HEK293T (cell line): Measurements from ENCODE around the gene SMC6.

Source experiments
- ARNT ChIP-seq: fragments of 450-650 bp; IDR thresholded peaks from 2 replicates; pipeline ENCODE4 v1.6.1; 2017; ENCODE audit warnings: mild to moderate bottlenecking
- BHLHE40 ChIP-seq: fragments of 450-650 bp; IDR thresholded peaks from 2 replicates; pipeline ENCODE4 v1.6.1; 2016; ENCODE audit warnings: mild to moderate bottlenecking, moderate library complexity, borderline replicate concordance
- ELF4 ChIP-seq: fragments of 450-650 bp; IDR thresholded peaks from 2 replicates; pipeline ENCODE4 v1.6.1; 2017; ENCODE audit warnings: antibody characterized with exemption
- FOXA1 ChIP-seq: fragments of 450-650 bp; IDR thresholded peaks from 2 replicates; pipeline ENCODE4 v1.6.1; 2016; ENCODE audit warnings: mild to moderate bottlenecking
- FOXK2 ChIP-seq: fragments of 450-650 bp; IDR thresholded peaks from 2 replicates; pipeline ENCODE4 v1.6.1; 2016; ENCODE audit warnings: mild to moderate bottlenecking
- FOXM1 ChIP-seq: fragments of 450-650 bp; IDR thresholded peaks from 2 replicates; pipeline ENCODE4 v1.6.1; 2017; ENCODE audit warnings: mild to moderate bottlenecking, borderline replicate concordance
- L3MBTL2 ChIP-seq: fragments of 450-650 bp; conservative IDR thresholded peaks from 2 replicates; pipeline ENCODE4 v1.6.1; 2016; ENCODE audit warnings: mild to moderate bottlenecking
- NFRKB ChIP-seq: fragments of 450-650 bp; IDR thresholded peaks from 2 replicates; pipeline ENCODE4 v1.6.1; 2016; ENCODE audit warnings: mild to moderate bottlenecking, moderate library complexity
- SP1 ChIP-seq: fragments of 450-650 bp; IDR thresholded peaks from 2 replicates; pipeline ENCODE4 v1.6.1; 2017
- TF ChIP-seq, protein P1 (sequence below): fragments of 450-650 bp; IDR thresholded peaks from 2 replicates; pipeline ENCODE4 v1.6.1; 2016

DNA sequence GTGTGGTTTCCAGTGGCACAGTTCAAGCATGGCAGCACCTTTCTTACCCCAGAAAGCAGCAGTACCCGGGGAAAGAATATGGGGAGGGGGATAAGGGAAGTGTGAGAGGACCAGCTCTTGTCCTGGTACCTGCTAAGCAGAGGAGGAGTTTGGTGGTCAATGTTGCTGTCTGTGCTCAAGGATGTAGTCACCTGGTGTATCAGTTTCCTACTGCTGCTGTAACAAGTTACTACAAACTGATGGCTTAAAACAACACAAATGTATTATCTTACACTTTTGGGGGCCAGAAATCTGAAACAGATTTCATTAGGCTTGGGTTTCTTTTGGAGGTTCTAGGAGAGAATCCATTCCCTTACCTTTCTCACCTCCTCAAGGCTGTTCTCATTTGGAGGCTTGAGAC lies 135.7 kb downstream of the SMC6 start:
- TF ChIP-seq FOXM1: no peak
- TF ChIP-seq FOXA1: no peak
- TF ChIP-seq ARNT: no peak
- no peak for TF ChIP-seq L3MBTL2
- no peak for TF ChIP-seq FOXK2
- no peak for TF ChIP-seq NFRKB
- no peak for TF ChIP-seq ELF4
- no peak for TF ChIP-seq BHLHE40
- no peak for TF ChIP-seq SP1
- TF ChIP-seq, protein P1, sequence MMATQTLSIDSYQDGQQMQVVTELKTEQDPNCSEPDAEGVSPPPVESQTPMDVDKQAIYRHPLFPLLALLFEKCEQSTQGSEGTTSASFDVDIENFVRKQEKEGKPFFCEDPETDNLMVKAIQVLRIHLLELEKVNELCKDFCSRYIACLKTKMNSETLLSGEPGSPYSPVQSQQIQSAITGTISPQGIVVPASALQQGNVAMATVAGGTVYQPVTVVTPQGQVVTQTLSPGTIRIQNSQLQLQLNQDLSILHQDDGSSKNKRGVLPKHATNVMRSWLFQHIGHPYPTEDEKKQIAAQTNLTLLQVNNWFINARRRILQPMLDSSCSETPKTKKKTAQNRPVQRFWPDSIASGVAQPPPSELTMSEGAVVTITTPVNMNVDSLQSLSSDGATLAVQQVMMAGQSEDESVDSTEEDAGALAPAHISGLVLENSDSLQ: no peak
